Measurements from ENCODE around the gene UFM1. TPM values are rescaled to one million over a fixed set of nuclear protein-coding genes. Genes with fewer than 3 reads are reported as not detected.

Gene UFM1
- total and polyA plus RNA-seq, 2 donors (not counting 3 experiments of a cell fraction or from before 2014, with no cell fraction given), result 16.8 to 51.5 TPM

DNA sequence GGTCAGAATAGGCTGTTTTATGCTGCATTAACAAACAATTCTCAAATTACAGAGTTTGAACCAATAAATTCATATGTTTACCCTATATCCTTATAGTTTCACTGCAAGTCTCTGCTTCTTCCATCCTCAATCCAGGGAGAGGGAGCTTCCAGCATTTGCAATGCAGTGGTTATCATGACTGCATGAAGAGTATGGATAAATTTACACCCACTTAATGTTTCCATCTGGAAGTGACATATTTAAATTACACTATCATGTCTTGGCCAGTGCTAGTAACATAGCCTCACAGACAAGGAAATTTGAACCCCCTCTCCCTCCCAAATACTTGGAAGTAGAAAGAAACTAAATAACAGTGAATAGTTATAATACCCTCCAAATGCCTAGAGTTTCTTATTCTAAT is 33.5 kb upstream of the UFM1 start:
- Histone ChIP-seq H3K36me3 (ENCODE audit: control insufficient read depth in 2 of 2, extremely low read depth in 1 of 2, insufficient read depth in 2 of 2, low read length in 2 of 2) (no peaks in the 10 kb centered on the region), H2AFZ (ENCODE audit: low read depth, low read length) (no peak overlapping the region), H3K9me1 (replicated peaks; ENCODE audit: control insufficient read depth, extremely low read depth, insufficient read depth, low read length) (no peaks in the 10 kb centered on the region), H3K79me2 (ENCODE audit: control insufficient read depth, insufficient read depth, low read length) (no peaks in the 10 kb centered on the region), H3K4me1 (ENCODE audit: control insufficient read depth, extremely low read depth, insufficient read depth, low read length) (no peaks in the 10 kb centered on the region), H3K9ac (replicated peaks; ENCODE audit: extremely low read depth, insufficient read depth, low read length) (no peak overlapping the region), H3K27me3 (ENCODE audit: control insufficient read depth in 2 of 2, insufficient read depth in 2 of 2, low read length in 2 of 2) (no peaks in the 10 kb centered on the region), H4K20me1 (replicated peaks; ENCODE audit: control insufficient read depth, extremely low read depth, insufficient read depth, low read length) (no peaks in the 10 kb centered on the region), H3K4me2 (ENCODE audit: insufficient read depth, low read length) (no peak overlapping the region), H3K27ac (ENCODE audit: insufficient read depth, low read depth, low read length) (no peak overlapping the region), H3K4me3 (replicated peaks in 1 of 3; ENCODE audit: insufficient read depth in 1 of 3, low read depth in 1 of 3, low read length in 3 of 3) (no peak overlapping the region), H3K9me3 (replicated peaks; ENCODE audit: control insufficient read depth, insufficient read depth, low read length) (no peaks in the 10 kb centered on the region)
- ChIA-PET CTCF (no interaction called here), POLR2A (no interaction called here)
- dilution Hi-C loops (cut with MboI; ENCODE audit: extremely low pct_ligation_motif_present, low sequenced_read_pairs) (no loop called here), intact Hi-C loops (cut with micrococcal nuclease) (no loop called here)
- TF ChIP-seq POLR2A (IDR thresholded peaks at IDR 0.05; ENCODE audit: low read depth, low read length) (no peak), FOS (IDR thresholded peaks at IDR 0.05; ENCODE audit: borderline replicate concordance, insufficient read depth, low read length) (no peak), EZH2 (IDR thresholded peaks at IDR 0.05; ENCODE audit: borderline replicate concordance, low read depth, low read length, severe bottlenecking) (no peak), POLR2AphosphoS5 (IDR thresholded peaks at IDR 0.05; ENCODE audit: insufficient read depth, low read depth, low read length) (no peak), JUN (IDR thresholded peaks at IDR 0.05; ENCODE audit: borderline replicate concordance, insufficient read depth, insufficient read length, low read depth) (no peak), GATA2 (IDR thresholded peaks at IDR 0.05; ENCODE audit: insufficient read depth, insufficient read length, low read depth, low read length) (no peak), MYC (IDR thresholded peaks at IDR 0.05; ENCODE audit: low read depth, low read length) (no peak)
- TF ChIP-seq, protein P1, sequence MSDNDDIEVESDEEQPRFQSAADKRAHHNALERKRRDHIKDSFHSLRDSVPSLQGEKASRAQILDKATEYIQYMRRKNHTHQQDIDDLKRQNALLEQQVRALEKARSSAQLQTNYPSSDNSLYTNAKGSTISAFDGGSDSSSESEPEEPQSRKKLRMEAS (IDR thresholded peaks at IDR 0.05; ENCODE audit: insufficient read depth, insufficient read length), result no peak
- TF ChIP-seq, protein P2, sequence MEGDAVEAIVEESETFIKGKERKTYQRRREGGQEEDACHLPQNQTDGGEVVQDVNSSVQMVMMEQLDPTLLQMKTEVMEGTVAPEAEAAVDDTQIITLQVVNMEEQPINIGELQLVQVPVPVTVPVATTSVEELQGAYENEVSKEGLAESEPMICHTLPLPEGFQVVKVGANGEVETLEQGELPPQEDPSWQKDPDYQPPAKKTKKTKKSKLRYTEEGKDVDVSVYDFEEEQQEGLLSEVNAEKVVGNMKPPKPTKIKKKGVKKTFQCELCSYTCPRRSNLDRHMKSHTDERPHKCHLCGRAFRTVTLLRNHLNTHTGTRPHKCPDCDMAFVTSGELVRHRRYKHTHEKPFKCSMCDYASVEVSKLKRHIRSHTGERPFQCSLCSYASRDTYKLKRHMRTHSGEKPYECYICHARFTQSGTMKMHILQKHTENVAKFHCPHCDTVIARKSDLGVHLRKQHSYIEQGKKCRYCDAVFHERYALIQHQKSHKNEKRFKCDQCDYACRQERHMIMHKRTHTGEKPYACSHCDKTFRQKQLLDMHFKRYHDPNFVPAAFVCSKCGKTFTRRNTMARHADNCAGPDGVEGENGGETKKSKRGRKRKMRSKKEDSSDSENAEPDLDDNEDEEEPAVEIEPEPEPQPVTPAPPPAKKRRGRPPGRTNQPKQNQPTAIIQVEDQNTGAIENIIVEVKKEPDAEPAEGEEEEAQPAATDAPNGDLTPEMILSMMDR (IDR thresholded peaks at IDR 0.05; ENCODE audit: extremely low read depth in 1 of 2, insufficient read depth in 1 of 2, low read depth in 1 of 2, low read length in 2 of 2), result no peak
- FAIRE-seq (no peak), DNase-seq (ENCODE audit: low read depth, low spot score) (no peak)
- no TSS peak for BruUV-seq (replicated peaks)

Measured in endothelial cell of umbilical vein (primary cell).